Measurements from ENCODE around the gene RRP1B.

Gene RRP1B

GRCh38 chr21:43728467-43729390 is 69.4 kb downstream of the RRP1B start:
- DNase-seq = peak; percentile 96

- no peak for DNase-seq
Measured at GRCh38 chr21:43731476-43731875, 72.1 kb downstream of the RRP1B start.

GRCh38 chr21:43731891-43732711 is 72.7 kb downstream of the RRP1B start:
- no peak for DNase-seq

- no peak for DNase-seq
Measured at GRCh38 chr21:43733060-43733459, 73.7 kb downstream of the RRP1B start.

GRCh38 chr21:43733529-43734071 is 74.2 kb downstream of the RRP1B start:
- DNase-seq = peak; percentile 63

- DNase-seq = no peak
Measured at GRCh38 chr21:43734131-43734927, 75.0 kb downstream of the RRP1B start.

GRCh38 chr21:43734928-43735229 is 75.5 kb downstream of the RRP1B start:
- DNase-seq = peak; percentile 57

GRCh38 chr21:43735236-43736091 is 76.1 kb downstream of the RRP1B start:
- DNase-seq = no peak

- no peak for DNase-seq
Measured at GRCh38 chr21:43736224-43736883, 77.0 kb downstream of the RRP1B start.

- no peak for DNase-seq
Measured at GRCh38 chr21:43737158-43737950, 78.0 kb downstream of the RRP1B start.

- DNase-seq = no peak
Measured at GRCh38 chr21:43739621-43740435, 80.5 kb downstream of the RRP1B start.

GRCh38 chr21:43740497-43741156 is 81.3 kb downstream of the RRP1B start:
- DNase-seq = peak; percentile 59

GRCh38 chr21:43741423-43742096 is 82.2 kb downstream of the RRP1B start:
- no peak for DNase-seq

GRCh38 chr21:43743947-43744346 is 84.6 kb downstream of the RRP1B start:
- DNase-seq = no peak

GRCh38 chr21:43744725-43745124 is 85.4 kb downstream of the RRP1B start:
- DNase-seq = no peak

Measured in fibroblast of skin of scalp (primary cell).